ENCODE data around the gene ITIH3.

The ITIH3 gene

DNA sequence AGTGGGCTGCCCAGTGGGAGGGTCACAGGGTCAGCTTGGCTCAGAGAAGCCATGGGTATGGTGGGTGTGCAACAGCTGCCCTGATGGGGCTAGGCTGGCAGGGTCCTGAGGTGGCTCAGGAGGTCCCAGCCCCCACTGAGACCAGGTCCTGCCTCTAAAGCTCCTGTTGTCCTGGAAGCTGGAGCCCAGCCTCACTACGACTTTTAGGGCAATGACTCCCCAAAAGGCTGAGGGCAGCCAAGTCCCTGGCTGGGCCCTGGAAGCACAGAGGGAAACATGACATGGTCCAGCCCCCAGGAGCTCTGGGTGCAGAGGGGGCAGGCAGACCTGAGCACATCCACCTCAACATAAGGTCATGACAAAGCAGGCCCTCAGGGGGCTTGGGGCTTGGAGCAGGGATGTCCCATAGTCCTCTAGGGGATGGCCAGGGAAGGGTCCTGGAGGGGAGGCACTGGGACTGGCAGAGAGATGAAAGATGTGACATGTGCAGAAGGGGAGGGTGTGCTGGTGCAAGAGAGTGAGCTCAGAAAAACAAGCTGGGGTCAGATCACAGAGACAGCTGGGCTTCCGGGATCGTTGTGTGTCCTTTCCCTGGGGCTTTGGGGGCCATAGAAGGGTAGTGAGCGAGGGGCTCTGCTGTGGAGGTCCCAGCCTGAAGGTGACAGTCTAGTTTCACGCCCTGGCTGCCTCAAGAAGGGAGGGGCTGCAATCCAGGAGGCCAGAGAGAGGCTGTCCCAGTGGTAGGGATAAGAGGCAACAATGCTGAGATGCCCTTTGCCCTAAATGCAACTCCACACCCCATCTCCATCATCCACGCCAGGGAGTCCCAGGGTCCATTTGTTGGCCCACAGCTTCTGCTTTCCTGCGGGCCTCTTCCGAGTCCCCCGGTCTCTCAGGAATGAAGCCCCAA is 639 bp upstream of the ITIH3 start:
- DNase-seq (ENCODE audit: low spot score), result no peak

DNA sequence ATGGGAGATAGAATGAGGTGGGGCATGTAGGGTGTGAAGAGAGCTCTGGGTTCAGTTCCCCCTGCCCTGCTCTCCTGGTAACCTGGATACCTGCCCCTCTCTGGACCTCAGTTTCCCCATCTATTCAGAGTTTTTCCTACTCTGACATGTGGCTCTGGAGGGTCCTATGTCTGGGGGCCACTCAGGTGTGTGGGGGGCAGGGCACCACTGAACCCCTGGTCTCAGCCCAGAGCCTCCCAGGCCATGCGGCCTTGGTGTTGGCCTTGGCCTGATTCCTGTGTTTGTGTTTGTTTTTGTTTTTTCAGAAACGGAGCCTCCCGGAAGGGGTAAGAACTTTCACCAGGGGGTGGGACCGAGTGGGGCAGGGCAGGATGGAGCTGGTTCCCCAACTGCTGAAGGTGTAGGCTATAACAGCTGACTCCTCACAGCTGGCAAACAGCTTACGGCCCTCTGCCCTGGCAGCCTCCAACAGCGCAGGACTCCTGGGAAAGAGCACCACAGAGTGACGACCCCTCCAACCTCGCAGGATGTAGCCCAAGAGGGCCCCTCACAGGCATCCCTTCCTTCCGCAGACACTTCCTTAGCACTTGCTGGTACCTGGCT is 803 bp downstream of the ITIH3 start:
- DNase-seq (ENCODE audit: low spot score), result no peak

DNA sequence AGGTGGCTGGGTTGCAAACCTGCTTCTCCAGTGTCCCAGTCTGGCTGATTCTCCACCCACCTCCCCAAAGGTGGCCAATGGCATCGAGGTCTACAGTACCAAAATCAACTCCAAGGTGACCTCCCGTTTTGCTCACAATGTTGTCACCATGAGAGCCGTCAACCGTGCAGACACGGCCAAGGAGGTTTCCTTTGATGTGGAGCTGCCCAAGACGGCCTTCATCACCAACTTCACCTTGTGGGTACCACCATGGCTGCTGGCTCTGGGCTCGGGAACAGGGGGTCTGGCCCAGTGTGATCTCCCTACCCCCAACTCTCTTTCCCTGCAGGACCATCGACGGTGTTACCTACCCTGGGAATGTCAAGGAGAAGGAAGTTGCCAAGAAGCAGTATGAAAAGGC is 1.8 kb downstream of the ITIH3 start:
- no peak for DNase-seq (ENCODE audit: low spot score)

DNA sequence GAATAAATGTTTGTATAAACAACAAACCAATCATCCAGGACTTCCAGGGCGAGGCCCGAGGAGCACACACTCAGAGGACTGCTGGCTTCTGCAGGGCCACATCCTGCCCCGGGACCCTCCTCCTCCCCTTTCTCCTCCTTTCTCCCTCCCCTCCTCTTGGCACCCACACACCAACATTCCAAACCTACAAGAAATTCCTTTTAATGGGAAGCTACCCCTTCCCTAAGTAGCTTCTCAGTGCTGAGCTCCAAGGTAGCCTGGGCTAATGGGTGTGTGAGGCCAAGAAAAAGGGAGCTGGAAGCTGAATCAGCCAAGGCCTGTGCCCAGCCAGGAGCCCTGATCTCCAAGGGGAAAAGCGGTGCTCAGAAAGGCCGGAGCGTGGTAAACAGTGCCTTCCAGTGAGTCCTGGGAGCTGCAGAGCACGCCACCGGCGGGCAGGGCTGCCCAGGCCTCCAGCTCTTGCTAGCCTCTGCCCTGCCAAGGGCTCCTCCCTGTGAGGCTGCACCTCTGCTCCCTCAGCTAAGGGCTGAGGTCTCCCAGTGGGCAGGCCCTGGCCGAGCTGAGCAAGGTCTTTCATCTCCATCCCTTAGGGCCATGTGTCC is 3.9 kb downstream of the ITIH3 start:
- DNase-seq (ENCODE audit: low spot score), result no peak

DNA sequence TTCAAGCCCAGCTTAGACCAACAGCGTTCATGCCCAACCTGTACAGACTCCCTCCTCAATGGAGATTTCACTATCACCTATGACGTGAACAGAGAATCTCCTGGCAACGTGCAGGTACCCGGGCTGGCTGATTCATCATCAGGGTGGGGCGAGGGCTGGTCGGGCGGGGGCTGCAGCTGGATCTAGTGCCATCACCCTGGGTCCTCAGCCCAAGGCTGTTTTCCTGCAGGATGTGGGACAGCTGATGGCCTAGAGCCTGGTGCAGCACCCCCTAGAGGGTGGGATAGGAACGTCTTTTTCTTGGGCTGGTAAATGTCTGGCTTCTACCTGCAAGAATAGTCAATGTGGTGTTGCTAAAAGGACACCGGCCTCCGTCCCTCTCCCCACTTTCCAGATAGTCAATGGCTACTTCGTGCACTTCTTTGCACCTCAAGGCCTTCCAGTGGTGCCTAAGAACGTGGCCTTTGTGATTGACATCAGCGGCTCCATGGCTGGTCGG is 4.4 kb downstream of the ITIH3 start:
- no peak for DNase-seq (ENCODE audit: low spot score)

DNA sequence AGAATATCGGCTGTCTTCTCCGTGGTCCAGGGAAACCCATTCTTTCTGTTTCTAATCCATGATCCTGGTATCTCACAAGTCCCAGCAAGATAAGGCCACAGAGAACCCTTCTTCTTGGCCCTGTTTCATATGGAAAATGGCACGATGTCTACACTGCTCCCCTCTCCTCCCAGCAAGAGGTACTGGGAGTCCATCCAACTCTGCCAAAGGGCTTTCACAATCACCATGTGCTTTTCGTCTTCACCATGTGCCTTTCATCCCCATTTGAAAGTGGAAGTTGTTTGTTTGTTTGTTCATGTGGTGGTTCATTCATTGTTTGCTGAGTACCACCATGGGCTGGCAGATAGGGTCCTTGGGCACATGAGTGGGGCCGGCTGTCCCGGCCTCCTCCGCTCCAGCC is 5.5 kb downstream of the ITIH3 start:
- no peak for DNase-seq (ENCODE audit: low spot score)

DNA sequence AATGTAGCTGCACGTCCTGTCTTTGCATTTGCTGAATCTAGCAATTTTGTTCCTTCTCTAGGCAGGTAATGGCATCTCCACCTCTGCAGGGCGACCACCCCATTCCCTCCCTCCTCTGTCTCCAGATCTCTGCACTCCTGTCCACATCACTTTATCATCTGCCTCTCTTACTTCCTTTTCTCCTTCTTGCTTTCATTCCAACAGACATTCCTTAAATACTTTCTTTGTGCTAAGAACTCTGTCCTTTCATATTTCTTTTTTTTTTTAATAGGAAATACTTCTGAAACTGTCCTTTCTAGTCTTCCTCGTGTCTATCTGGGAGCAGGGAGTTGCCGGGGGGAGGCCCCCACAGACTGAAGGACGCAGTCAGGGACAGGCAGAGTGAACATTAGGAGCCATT is 7.2 kb downstream of the ITIH3 start:
- DNase-seq (ENCODE audit: low spot score), result peak; percentile 36

DNA sequence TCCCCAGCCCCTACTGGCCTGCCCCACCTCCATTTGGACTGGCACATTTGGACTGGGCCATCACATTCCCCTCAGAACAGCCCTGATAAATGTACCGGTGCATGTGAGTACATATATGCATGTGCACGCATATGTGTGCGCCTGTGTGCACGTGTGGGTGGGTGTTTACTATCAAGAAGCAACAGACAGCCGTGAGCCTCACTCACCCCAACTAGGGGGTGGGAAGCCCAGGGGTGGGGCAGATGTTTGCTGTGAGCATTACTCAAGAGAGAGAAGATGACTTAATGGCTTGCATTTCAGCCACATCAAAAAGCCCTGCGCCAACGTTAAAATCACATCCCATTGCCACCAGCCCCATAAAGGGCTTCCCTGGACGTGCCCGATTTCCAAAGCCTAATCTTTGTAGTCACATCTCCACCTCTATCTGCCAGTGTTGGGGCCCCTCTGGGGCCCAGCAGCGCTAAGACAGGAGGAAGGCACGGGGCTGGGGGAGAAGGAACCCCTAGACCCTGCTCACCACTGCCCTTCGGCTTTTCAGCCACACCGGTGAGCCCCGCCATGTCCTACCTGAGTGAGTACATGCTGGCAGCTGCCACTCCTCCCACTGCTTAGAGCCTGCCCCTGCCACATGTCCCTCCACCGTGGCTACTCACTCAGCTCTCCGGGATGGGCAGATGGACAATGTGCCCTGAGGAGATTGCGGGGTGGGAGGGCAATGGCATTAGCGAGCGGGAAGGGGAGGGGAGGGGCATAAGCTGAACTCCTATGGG is 10.9 kb downstream of the ITIH3 start:
- no peak for DNase-seq (ENCODE audit: low spot score)

DNA sequence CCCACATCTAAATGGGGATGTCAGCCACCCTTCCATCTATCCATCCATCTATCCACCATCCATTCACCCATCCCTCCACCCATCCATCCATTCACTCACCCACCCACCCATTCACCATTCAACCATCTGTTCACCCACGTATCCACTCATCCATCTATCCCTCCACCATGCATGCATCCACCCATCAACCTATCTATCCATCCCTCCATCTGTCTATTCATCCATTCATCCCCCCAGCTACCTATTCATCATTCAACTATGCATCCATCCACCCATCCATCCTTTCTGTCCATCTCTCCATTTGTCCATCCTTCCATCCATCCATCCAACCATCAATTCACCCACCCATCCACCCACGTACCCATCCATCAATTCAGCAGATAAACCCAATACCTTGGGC is 14.6 kb downstream of the ITIH3 start:
- DNase-seq (ENCODE audit: low spot score), result no peak

DNA sequence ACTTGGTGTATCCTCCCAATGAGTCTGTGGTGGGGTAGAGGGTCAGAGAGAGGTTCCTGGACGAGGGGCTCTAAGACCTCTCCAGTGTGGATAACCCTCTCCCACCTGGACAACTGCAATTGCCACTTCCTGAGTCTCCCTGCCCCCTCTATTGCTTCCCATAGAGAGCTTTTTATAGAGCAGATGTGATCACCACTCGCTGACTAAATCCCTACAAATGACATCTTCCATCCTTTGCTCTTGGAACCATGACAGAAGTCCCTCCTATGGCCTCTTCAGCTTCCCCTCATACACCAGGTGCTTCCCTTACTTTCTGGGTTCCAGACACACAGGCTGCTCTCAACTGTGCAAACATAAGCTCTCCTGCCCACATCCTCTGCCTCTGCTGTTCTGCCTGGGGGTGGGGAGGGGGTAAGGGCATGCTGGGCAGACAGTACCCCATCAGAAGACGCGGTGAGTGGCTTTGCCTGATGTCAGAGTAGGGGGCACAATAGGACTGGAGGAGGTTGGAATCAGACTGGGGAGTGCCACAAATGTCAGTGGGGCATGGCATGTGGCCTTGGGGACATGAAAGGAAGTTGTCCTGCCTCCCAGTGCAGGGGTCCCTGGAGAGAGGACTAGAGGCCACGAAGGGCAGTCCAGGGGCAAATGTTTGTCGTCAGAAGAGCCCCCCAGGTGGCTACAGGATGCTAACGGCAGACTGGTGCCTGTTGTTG is 15.2 kb downstream of the ITIH3 start:
- DNase-seq (ENCODE audit: low spot score), result no peak

DNA sequence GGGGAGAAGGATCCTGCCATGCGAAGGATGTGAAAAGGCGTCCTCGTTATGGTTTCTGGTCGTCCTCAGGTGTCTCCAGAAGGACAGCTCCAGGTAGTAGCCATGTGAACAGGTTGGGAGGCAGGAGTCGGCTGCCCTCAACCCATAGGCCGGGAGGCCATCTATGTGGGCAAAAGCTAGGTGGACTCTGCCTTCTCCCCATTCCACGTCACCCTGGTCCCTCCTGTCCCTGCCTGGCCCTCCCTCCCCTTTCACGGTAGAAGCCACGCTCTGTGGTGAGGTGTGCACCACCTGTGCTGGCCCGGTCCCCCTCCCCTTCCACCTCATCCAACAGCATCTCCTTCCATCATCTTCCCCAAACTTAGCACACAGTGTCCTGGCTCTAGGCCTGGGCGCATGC is 16.3 kb downstream of the ITIH3 start:
- DNase-seq (ENCODE audit: low spot score), result no peak

DNA sequence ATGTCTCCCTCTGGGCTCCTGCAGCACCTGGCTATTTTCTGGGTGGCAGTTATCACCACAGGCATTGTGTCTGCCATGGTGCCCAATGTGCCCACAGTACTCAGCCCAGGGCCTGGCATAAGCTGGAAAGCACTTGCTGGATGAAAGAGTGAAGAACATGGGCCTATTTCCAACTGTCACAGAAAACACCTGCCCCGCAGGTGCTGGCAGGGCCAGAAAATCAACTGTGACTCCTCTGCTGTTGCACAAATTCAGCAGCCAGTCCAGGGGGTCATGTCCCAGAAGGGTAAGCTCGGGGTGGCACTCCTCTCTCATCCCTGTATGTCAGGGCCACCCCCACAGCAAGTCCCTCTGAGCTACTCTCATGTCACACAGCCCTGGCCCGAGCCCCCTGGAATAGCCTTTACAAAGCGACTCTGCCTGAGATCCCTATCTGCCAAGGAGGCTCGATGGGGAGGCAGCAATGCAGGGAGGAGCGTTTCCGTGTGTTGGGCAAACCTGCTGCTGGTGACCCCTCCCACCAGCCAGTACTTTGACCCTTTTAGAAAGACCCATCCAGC is 16.9 kb downstream of the ITIH3 start:
- DNase-seq (ENCODE audit: low spot score), result no peak

DNA sequence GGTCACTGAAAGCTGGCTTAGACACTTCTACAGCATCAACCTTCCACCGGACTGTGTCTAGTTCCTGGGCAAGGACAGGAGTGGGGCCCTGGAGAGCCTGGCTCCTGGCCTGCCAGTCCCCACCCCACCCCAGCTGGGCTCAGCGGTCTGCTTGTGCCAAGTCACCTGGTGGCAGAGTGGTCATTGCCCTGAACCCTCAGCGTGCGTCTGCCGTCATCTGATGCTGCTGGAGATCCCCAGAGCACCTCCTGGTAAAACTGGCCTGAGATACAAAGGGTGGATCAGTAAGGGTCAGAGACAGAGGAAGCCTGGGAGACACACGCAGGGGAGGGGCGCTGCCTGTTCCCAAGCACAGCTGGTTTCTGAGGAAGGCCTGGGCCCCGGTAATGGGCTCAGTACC is 19.2 kb downstream of the ITIH3 start:
- no peak for DNase-seq (ENCODE audit: low spot score)

DNA sequence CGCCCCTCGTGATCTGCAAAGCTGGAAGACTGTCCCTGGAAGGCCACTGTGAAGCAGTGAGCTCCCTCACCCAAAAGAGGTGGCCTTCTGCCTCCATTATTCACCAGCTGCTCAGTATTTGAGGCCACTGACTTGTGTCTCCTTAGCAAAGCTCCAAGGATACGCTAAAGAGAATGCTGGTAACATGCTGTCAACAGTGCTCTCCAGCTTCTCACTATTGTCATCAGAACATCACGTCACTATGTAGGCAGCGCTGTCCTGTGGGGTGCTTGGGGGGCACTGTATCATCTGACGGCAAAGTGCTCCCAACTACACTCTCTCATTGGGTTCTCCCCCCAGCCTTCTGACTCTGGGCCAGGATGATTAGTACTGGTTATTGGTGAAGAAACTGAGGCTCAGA is 21.6 kb downstream of the ITIH3 start:
- no peak for DNase-seq (ENCODE audit: low spot score)

DNA sequence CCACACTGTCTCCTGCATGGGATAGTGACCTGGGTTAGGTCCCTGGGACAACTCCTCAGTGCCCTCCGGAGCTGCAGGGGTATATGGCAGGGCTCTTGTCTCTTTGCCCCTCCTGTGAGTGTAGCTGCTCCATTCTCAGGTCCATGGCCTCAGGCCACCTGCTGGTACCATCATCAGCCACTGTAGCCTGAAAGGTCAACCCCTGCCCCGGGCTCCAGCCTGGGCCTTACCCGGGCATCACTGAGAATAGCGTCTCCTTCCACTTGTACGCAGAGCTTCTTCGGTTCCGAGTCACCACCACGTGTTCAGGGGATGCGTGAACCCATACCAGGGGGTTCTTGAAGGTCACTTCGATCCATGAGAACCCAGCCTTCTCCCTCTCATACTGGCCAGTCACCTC is 22.1 kb downstream of the ITIH3 start:
- DNase-seq (ENCODE audit: low spot score), result no peak

DNA sequence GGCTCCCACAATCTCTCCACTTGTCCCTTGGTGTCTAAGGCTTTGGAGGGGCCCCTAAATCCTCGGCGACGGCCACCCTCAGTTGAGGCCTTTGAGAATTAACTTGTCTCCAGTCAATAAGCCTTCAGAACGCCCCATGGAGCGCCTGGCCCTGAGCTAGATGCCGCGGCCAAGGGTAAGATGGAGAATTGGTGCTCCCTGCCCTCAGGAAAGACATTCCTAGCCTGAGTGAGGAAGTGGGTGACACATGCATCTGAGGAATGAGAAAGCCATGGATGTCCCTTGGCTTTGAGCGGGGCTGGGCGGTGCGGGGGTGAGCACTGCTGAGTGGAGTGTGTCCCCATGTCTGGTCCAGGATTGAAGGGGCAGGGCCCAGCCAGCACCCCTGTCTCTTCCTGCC is 22.6 kb downstream of the ITIH3 start:
- no peak for DNase-seq (ENCODE audit: low spot score)

DNA sequence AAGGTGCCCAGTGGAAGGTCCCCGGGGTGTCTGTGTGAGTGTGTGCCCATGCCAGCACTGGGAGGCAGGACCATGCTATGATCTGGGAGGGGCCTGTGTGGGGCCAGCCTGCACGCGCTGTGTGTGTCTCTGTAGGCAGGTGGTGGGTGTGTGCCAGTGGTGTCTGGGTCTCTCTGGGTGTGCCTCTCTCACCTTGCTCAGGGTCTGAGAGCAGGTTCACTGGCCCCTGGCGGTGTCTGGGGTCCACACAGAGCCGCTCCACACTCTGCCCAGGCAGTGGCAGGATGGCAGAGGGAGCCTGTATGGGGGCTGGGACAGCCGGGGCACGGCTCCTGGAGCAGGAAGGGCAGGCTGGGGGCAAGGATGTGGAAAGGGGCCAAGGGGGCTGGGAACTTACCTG is 23.3 kb downstream of the ITIH3 start:
- no peak for DNase-seq (ENCODE audit: low spot score)

DNA sequence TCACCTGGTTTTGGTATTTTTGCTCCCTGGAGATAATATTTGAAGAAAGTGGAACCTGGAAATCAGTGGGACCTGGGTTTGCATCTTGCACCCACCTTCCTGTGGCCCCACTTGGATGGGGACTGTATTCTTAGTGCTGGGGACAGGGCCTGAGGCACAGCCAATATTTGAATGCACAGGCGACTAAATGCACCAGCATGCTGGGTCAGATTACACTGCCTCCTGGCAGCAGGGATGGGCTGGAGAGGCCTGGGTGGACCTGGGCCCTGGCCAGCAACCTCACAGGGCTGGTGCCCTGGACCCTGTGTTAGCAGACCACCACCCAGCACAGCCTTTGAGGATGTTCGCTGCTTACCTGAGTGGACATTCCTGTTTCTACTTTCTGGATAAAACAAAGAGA is 25.3 kb downstream of the ITIH3 start:
- DNase-seq (ENCODE audit: low spot score), result no peak

DNA sequence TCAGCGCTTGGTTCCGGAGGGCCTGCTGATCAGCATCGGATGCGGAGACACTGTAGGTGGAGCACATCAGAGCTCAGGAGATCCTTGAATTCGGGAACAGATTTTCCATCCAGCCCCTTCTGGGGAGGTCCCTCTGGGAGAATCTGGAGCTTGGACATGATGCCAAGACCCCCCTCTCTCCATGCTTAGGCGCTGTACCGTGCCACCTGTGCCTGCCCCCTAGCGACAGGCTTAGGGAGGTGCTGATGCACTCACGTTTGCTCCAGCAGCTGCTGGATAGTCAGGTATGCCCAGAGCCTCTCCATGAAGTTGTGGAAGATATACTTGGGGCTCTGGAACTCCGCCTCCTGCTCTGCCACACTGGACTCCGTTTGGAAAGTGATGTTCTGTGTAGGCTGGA is 26.1 kb downstream of the ITIH3 start:
- peak; percentile 52 for DNase-seq (ENCODE audit: low spot score)

DNA sequence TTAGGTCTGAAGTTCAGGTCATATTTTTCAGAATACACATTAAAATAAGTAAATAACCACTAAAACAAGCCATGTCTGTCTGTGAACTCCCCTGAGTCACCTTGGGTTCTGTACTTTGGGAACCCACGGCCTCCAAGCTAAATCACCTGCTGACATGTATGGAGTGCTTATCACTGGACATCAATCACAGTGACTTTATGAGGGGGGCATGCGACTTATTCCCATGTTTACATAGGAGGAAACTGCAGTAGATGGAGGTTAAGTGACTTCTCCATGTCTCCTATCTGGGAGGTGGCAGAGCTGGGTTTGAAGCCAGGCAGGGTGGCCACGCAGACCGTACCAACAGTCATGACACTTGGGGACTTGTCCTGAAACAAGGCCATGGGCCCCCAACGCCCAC is 27.8 kb downstream of the ITIH3 start:
- DNase-seq (ENCODE audit: low spot score), result no peak

DNA sequence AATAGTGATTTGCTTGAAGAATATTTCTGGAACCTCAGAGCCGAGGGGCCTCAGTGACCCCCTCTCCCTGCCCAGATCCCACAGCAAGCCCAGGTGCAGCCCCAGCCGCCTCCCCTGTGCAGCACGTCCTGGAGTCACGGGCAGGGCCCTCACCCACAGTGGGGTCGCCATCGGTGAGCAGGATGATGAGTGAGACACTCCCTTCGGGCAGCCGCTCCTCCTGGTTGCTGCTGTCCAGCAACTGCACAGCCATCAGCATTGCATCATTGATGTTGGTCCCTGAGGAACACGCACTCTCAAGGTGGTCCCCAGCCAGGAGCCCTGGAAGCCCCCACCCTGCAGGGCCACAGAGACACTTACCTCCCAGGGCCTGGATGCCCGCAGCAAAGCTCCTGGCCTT is 29.4 kb downstream of the ITIH3 start:
- DNase-seq (ENCODE audit: low spot score), result no peak
